IPS DF 4.7 (cell line): ENCODE data around the gene NHLRC1.
"Not testable (repeated sequence)": the region's sequence is repeated elsewhere in the genome, so short reads cannot be mapped to it uniquely, and the experiment has no call there.

Source experiments
- DNase-seq: peaks from one replicate; pipeline ENCODE4 v3.0.0-alpha.2; 2013; ENCODE audit warnings: low spot score; ENCODE audit errors: extremely low read depth

NHLRC1 gene

DNA sequence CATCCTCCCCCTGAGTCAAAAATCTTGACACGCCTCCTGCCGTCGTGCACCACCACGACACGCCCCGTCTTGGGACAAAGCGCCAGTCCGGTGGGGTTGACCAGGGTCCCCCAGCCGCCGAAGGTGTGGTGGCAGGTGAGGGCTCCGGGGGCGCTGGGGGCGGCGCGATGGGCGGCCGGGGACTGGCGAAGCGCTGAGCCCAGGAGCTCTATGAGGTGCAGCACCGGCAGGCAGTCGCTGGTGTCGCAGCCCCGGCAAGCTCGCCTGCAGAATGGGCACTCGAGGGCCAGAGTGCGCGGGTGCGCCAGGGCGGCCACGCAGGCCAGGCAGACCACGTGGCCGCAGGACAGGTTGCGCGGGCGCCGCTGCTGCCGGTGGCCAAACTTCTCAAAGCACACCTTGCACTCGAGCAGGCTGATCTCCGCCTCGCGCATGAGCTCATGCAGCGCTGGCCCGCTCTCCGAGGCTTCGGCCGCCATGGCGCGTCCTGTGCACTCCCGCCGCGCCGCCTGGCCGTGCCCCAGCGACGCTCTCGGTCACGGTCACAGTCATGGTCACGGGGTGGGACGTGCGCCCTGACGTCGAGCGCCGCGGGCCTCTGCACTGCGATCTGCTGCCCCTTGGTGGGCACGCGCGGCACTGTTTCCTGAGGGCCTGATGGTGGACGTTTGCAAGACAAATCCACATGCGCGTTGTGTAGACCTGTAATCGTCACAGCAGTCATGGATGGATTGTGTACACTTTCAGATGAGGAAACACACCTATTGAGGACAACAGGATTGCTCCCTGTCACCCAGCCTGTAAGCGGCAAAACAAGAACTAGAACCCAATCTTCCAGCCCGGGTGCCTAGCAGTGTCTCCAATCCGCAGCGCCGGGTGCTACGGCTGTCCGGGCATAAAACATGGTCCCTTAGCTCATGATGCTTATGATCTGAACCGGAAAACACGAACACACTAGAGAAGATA lies at the start of gene NHLRC1:
Gene NHLRC1 (minus strand): TSS at position 550 of the 966 bp plus-strand sequence. CDS start 71 bp downstream, at position 479.
- DNase-seq = peak; percentile 46

DNA sequence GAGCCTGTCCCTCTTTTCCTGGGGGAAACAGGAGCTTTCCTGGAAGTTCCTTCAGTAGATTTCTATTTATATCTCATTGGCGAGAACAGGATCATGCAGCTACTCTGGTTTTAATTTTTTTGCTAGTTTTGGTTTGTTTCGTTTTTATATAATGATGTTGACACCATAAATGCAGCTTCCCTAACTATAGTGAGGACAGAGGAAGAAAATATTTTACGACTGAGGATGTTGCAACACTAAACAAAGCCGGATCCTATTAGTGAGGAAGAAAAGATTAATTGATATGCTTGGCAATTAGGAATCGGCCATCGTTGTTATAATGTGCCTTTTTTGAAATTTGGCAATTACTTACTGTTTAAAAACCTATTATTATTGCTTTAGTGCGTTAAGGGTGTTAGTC lies 49.4 kb upstream of the NHLRC1 start:
- DNase-seq = no peak

DNA sequence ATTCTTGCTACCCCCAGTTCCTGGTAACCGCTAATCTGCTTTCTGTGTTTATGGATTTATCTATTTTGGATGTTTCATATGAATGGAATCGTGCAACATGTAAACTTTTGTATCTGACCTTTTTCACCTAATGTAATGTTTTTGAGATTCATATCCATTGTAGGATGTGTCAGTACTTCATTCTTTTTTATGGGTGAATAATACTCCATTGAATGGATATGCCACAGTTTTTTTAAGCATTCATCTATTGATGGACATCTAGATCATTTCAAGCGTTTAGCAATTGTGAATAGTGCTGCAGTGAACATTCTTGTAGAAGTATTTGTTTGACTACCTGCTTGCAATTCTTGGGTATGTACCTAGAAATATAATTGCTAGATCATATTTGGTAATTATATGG lies 45.8 kb upstream of the NHLRC1 start:
- no peak for DNase-seq

DNA sequence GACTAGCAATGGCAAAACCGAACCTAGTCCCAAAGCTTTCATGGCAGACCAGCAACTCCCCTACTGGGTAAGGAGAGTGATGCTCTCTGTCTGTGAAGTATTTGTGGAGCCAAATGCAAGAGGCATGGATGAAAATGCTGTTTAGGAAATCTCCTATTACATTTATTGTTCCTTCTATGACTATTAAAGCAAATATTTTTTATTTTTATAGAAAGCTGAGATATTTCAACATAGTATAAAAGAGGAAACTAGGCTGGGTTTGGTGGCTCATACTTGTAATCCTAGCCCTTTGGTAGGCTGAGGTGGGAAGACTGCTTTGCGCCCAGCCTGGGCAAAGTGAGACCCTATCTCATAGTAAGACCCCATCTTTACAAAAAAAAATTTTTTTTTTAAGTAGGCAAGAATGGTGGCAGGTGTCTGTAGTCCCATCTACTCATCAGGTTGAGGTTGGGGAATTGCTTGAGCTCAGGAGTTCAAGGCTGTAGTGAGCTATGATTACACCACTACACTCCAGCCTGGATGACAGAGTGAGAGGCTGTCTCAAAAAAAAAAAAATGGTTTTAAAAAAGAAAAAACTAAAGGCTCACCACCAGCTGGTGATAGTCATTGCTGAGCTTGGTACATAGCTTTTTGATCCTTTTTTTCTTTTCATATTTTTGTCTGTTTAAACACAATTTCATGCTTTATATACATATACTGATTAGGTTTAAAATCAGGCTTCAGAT lies 44.0 kb upstream of the NHLRC1 start:
- DNase-seq = no peak

DNA sequence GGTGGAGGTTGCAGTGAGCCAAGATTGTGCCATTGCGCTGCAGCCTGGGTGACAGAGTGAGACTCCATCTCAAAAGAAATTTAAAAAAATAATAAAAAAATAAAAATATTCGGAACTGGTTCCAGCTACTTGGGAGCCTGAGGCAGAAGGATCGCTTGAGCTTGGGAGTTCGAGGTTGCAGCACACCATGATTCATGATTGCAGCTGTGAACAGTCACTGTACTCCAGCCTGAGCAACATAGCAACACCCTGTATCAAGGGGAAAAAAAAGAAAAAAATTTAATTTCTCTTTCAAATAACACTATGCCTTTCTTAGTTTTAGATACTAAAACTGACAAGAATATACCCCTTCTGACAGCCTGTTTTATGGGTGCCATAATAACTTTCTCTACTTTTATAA lies 43.3 kb upstream of the NHLRC1 start:
- no peak for DNase-seq

DNA sequence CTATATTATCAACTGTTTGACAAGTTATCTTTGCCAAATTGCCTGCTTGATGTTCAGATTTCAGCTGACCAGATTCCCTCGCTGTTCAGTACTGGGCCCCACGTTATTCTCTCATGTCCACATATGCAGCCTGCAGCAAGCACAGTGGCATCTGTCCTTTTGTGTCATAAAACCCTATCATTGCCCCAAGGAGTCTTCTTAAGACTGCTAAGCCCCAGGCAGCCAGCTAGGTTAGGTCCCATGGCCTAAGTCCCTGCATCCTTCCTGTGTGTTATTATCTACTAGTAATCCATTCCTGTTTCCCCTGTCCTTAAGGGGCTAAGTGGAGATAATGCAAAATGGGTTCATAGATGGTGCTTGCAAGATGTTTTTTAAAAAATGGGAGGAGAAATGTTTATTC lies 39.9 kb upstream of the NHLRC1 start:
- no peak for DNase-seq

DNA sequence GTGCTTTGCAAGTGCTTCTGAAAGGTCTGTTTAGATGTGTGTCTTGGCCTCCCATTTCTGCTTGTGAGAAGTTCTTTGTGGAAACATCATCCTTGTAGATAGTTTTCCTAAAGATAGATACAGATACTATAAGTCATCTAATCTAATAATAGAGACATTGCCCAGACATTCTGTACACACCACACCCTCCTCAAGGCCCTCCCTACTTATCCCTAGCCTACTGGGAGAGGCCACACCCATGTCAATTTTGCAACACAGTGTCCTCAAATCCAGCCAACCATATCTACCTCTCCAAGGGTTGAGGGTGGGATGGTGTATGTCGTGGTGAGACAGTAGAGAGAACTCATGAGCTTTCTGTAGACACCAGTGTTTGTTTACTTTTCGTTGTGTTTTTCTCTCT lies 39.0 kb upstream of the NHLRC1 start:
- DNase-seq = no peak

DNA sequence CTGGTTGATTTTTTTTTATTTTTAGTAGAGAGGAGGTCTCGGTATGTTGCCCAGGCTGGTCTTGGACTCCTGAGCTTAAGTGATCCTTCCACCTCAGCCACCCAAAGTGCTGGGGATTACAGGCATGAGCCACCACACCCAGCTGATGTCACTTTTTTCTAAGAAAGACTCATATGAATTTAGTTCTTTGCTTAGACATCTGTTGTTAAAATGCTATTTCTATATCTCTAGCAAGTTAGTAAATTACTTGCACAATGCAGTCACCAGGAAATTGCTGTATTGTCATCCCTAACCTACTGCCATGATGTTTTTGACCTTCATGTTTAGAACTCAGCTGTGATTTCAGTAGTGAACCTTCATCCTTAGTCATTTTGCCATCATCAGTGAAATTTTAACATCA lies 38.4 kb upstream of the NHLRC1 start:
- DNase-seq = no peak

DNA sequence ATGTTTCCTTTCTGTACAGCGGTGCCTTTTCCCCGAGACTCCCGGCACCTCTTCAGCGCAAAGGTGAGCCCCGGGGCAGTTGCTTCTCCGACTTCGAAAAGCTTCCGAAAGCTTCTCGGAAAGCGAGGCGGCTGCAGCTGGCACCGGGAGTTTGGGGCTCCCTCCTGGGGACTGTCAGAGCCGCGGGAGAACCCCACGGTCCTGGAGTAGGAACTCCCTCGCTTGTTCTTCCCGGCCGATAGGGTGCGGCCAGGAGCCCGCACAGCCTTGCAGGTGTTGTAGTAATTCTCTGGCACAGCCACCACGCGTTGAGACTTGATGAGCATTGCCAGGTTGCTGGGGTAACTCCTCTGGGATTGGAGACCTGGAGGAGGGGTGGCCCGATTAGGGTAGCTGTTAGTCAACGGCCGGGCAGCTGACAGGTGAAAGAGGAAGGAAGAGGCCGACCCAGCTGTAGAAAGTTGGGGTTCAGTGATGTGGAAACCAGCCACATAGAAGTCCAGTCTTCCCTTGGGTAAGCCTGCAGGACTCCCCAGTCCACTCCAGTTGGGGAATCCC lies 33.5 kb upstream of the NHLRC1 start:
- DNase-seq = peak; percentile 69

DNA sequence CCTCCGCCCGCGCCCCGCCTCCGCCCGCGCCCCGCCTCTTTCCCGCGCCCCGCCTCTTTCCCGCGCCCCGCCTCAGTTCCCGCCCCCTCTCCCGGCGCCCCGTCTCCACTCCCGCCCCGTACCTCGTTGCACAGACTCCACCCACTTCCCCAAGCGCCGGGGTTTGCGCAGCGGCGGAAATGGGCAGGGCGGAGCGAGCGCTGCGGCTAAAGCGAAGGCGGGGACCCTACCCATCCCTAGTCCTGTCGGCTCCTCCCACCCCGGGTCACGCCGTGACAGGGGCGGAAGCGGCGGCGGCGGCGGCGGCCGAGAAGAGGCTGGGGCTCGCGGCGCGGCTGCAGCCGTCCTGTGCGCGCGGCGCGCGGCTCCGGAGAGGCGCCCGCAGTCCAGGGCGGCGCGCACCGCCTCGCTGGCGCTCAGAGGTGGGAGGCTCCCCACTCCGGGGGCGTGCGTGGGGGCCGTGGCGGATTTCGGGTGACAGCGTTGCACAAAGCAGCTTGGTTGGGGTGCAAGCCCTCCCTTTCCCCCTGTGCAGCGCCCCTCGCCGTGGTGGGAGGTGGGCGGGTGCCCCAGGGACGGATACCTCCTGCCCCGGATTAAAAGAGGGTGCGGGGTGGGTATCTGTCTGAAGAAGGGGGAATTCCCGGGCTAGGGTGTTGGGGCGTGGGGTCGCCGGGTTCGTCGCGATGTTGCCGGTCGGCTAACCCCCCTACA lies 32.8 kb upstream of the NHLRC1 start, which contains the start of gene KDM1B:
Gene KDM1B (plus strand): TSS at position 273 of the 714 bp plus-strand sequence. CDS start 4,474 bp downstream, outside the sequence.
- DNase-seq = peak; percentile 72

DNA sequence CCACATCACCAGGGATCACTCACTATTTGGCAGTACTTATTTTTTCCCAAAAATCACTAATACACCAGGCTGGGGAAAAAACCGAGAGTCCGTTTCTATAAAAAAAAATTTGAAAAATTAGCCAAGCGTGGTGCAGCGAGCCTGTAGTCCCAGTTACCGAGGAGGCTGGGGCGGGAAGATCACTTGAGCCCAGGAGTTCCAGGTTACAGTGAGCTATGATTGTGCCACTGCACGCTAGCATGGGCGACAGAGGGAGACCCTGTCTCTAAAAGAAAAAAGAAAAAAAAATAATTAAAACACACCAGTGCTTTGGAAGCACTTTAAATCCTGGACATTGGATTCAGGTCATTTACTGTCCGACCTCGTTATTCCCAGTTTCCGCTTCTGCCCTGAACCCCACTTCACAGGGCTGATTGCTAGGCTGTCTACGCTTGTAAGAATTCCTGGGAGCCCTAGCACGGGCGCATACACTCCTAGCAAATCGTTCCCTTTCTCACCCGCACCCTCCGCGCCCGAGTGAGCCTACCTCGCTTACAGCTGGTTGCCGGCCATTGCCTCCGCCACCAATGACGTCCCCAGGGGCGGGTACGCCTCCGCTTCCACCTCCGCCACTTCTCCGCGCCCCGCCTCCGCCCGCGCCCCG lies 32.2 kb upstream of the NHLRC1 start, which contains the start of gene TPMT:
Gene TPMT (minus strand): TSS at position 571 of the 643 bp plus-strand sequence. CDS start 5,950 bp downstream, outside the sequence.
- peak; percentile 58 for DNase-seq

DNA sequence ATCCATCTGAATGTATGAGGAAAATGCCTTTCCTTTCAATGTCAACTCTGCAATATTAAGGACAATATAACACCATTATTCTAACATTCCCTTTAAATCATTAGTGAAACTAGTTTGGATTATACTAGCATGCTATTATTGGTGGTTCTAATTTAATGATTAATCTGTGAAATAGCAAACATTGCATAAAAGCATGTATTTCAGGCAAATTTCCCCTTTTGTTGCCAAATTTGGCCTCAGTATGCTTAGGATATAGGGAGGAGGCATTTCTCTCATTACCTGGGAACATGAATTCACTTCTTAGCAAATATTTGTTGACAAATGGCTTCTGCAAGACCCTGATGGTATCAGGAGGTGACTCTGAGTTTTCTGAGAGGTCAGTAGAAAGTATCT lies 30.8 kb upstream of the NHLRC1 start:
- DNase-seq = no peak

DNA sequence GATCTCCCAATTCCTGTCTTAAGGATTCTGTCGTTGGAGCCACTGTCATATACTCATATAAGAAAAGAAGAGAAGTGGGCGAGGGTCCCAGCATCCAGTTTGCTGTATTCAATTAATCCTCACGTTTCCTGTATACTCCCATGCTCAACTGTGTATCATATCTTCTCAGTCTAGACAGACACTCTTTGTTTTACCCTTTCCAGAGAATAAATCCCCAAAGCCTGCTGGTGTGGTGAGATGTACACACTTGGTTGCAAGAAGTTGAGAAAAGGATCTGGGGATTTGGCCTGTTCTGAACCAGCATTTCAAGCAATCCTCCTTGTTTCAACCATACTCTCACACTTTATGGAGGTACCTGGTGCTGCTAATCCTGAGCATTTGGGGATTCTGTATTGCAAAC lies 29.3 kb upstream of the NHLRC1 start:
- no peak for DNase-seq

DNA sequence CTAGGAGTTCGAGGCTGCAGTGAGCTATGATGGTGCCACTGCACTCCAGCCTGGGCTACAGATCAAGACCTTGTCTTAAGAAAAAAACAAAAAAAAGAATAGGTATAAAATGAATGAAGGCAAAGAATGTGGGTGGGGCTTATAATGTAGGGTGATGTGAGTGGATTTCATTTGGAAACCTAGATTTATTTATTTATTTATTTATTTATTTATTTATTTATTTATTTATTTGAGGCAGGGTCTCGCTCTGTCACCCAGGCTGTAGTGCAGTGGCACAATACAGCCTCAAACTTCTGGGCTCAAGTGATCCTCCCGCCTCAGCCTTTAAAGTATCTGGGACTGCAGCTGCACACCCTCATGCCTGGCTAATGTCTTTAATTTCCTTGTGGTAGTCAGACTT lies 28.9 kb upstream of the NHLRC1 start:
- not testable (repeated sequence) for DNase-seq

DNA sequence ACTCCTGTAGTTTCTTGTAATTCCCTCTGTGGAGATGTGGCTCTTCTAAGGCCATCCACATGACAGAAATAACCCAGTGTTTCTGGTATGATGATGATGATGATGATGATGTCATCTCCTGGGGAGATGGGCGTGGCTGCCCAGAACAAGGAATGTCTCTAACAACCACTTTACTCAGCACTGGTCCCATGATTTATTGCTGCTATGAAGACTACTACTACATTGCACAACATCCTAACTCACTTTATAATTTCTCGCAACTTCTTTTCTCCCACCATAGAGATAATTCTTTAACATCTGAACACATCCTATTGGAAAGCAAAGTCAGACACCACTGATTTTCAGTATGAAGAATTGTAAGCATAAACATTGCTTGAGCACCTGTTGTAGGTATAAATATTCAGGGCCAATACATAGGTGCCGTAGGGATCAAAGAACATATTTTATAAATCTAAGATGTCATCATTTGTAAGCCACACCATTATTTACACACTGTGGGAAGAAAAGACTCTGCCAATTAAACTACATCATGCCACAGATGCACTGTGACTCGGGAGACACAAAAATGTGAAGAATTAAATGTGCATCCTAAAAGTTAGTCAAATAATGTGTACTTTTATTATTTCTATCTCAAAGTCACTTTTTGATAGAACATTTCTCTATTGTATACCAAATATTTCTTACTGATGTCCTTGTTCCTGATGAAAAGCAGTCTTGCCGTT lies 26.0 kb upstream of the NHLRC1 start:
- no peak for DNase-seq

DNA sequence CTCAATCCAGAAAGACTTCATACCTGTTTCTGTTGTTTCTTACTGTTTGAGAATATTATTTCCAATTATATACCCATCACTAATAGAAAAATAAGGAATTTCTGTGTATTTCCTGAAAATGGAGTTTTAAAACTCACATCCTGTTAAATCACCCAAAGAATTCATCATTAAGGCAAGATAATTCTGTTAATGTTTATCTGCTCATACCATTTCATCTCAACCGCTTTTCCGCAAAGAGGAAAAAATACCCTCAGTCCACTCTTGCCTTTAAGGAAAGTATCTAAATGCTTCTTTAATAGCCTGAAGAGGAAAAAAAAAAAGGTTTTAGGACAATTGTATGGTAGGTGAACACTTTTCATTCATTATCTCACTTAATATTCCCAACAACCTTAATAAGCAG lies 25.1 kb upstream of the NHLRC1 start:
- DNase-seq = no peak

DNA sequence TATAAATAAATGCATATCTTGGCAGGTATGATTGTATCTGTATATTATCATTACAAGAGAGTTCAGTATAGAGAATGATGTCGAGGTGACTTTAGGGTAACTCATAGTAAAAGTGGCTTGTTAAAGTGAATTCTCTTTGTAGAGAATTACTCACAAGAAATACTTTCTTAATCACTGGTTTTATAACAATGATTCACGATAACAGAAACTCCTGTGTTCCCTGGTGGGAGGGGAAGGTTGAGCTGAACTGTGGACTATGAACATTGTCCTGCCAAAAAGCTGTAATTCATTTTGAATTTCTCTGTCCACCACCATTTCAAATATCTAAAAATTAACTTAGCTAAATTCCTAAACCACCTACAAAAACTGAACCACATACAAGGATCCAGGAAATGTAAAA lies 24.7 kb upstream of the NHLRC1 start:
- no peak for DNase-seq

DNA sequence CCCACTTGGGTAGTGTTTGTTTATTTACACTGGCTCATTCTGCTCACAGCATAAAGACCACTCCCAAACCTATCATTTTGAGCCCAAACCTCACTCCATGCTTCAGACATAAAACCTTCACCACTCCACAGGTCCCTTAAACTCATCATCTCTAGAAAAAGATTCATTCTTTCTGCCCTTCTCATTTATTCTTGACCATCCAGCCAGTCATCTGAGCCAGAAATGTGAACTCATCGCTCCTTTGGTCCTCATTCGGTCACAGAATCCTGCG lies 20.0 kb upstream of the NHLRC1 start:
- DNase-seq = no peak

DNA sequence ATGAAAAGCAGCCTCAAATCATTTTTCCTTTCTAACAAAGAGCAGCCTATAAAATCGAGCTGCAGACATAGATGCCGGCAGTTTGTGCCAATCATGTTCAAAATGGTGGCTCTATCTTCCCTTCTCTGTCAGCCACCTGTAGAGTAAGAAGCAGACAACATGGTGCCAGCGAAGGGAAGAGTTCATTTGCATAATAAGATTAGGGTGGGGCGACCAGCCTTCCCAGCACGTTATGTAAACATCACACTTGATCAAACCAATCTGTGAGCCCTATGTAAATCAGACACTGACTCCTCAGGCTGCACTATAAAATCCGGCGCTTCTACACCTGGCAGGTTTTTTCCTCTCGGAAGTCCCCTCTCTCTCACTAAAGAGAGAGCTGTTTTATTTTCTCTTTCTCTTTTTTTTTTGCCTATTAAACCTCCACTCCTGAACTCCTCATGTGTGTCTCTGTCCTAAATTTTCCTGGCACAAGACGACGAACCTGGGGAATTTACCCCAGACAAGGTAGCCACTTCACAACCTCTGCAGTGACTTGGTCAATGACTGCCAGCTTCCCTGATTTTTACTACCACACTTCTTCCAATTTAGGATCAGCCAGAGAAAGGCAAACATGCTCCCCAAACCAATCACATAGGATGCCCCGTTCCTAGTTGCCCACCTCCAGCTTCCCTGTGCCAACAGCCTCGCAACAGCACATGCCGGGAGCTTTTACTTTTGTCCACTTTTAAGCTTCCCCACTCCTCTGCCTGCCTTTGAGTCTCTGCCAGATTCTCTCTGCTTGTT lies 19.5 kb upstream of the NHLRC1 start:
- no peak for DNase-seq
